Vagina (tissue), 2 donors: ENCODE measurements around the gene ALKBH3.

Source experiments
- POLR2A ChIP-seq, 2 donors: fragments of 450-650 bp; IDR thresholded peaks; one replicate each; pipeline ENCODE4 v1.6.1; 2017; ENCODE audit warnings: antibody characterized with exemption in 2 of 2, mild to moderate bottlenecking in 2 of 2, moderate library complexity in 2 of 2
- TF ChIP-seq, protein P1 (sequence below), 3 experiments: fragments of 450-650 bp in 2 of 3; fragments of 200-600 bp in 1 of 3; sonication (generic) in 1 of 3; IDR thresholded peaks; one replicate each; pipeline ENCODE4 v1.5.1; 2017 to 2019; ENCODE audit warnings: antibody characterized with exemption in 3 of 3, mild to moderate bottlenecking in 2 of 3, moderate library complexity in 2 of 3

DNA sequence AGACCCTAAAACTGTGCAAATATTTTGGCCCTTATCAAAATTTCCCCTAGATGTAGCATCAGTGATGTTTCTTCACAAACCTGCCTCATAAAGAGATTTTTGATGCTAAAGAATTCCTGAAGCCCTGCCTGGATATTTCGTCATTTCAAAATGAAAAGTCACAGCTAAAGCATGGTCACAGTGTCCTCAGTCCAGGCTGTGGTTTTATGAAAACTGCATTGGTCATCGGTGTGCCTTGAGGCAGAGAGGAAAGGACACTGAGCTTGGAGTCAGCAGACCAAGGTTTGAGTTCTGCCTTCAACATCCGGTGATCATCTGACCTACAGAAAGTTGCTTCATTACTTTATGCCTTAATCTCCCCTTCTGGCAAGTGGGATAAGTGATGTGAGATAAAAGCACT lies 34.8 kb upstream of the ALKBH3 start:
- no peak for TF ChIP-seq POLR2A (IDR thresholded peaks at IDR 0.05)
- TF ChIP-seq, protein P1, sequence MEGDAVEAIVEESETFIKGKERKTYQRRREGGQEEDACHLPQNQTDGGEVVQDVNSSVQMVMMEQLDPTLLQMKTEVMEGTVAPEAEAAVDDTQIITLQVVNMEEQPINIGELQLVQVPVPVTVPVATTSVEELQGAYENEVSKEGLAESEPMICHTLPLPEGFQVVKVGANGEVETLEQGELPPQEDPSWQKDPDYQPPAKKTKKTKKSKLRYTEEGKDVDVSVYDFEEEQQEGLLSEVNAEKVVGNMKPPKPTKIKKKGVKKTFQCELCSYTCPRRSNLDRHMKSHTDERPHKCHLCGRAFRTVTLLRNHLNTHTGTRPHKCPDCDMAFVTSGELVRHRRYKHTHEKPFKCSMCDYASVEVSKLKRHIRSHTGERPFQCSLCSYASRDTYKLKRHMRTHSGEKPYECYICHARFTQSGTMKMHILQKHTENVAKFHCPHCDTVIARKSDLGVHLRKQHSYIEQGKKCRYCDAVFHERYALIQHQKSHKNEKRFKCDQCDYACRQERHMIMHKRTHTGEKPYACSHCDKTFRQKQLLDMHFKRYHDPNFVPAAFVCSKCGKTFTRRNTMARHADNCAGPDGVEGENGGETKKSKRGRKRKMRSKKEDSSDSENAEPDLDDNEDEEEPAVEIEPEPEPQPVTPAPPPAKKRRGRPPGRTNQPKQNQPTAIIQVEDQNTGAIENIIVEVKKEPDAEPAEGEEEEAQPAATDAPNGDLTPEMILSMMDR (IDR thresholded peaks at IDR 0.05) = no peak
